ENCODE results near the gene SEMA3C. TPM values are rescaled to one million over a fixed set of nuclear protein-coding genes. Genes with fewer than 3 reads are reported as not detected.

Gene SEMA3C
- total RNA-seq, 1 donor from 2014 or later: 90.6 TPM

- H3K36me3 ChIP-seq: no peaks in the 10 kb centered on the region
- no peak for DNase-seq (ENCODE audit: extremely low spot score in 2 of 2)
- no peaks in the 10 kb centered on the region for H3K9me3 ChIP-seq
- intact Hi-C loops (cut with DNase I): no loop called here
- no peak overlapping the region for H3K4me3 ChIP-seq
- H3K27ac ChIP-seq: no peak overlapping the region
- no peak for TF ChIP-seq POLR2A (IDR thresholded peaks at IDR 0.05)
- TF ChIP-seq POLR2AphosphoS5 (IDR thresholded peaks at IDR 0.05; ENCODE audit: insufficient read depth in 1 of 2, low read depth in 1 of 2): no peak
- TF ChIP-seq, protein P1, sequence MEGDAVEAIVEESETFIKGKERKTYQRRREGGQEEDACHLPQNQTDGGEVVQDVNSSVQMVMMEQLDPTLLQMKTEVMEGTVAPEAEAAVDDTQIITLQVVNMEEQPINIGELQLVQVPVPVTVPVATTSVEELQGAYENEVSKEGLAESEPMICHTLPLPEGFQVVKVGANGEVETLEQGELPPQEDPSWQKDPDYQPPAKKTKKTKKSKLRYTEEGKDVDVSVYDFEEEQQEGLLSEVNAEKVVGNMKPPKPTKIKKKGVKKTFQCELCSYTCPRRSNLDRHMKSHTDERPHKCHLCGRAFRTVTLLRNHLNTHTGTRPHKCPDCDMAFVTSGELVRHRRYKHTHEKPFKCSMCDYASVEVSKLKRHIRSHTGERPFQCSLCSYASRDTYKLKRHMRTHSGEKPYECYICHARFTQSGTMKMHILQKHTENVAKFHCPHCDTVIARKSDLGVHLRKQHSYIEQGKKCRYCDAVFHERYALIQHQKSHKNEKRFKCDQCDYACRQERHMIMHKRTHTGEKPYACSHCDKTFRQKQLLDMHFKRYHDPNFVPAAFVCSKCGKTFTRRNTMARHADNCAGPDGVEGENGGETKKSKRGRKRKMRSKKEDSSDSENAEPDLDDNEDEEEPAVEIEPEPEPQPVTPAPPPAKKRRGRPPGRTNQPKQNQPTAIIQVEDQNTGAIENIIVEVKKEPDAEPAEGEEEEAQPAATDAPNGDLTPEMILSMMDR (IDR thresholded peaks at IDR 0.05): no peak
- no peaks in the 10 kb centered on the region for H3K27me3 ChIP-seq
- H3K4me1 ChIP-seq: no peaks in the 10 kb centered on the region
These were observed 210.7 kb downstream of the SEMA3C start for GRCh38 chr7:80708123-80708522.

DNA sequence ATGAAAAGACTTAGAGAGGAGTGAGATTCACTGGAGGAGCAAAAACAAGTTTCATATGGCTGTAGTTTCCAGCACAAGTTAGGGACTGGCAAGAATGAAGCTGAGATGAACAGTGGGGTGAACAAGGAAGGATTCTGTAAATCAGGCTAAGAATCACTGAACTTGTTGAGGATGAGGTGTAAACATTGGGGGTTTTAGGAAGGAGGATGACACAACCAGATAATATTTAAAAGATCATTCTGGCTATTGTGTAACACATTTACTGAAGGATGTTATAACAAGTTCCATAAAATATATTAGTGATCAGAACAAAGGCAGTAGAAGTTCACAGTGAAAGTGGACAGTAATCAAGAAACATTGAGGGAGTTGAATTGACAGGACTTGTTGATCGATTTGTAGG, 211.5 kb downstream of the SEMA3C start:
- intact Hi-C loops (cut with DNase I): no loop called here
- no peak for TF ChIP-seq POLR2A (IDR thresholded peaks at IDR 0.05)
- TF ChIP-seq POLR2AphosphoS5 (IDR thresholded peaks at IDR 0.05; ENCODE audit: insufficient read depth in 1 of 2, low read depth in 1 of 2): no peak
- TF ChIP-seq, protein P1 (IDR thresholded peaks at IDR 0.05): no peak
- no peaks in the 10 kb centered on the region for H3K4me1 ChIP-seq

GRCh38 chr7:80705130-80705781, 213.6 kb downstream of the SEMA3C start:
- DNase-seq (ENCODE audit: extremely low spot score in 2 of 2): no peak
- H3K4me1 ChIP-seq: no peaks in the 10 kb centered on the region
- TF ChIP-seq POLR2AphosphoS5 (IDR thresholded peaks at IDR 0.05; ENCODE audit: insufficient read depth in 1 of 2, low read depth in 1 of 2): no peak
- TF ChIP-seq, protein P1 (IDR thresholded peaks at IDR 0.05): no peak
- no peak for TF ChIP-seq POLR2A (IDR thresholded peaks at IDR 0.05)
- H3K27ac ChIP-seq: no peak overlapping the region
- no peak overlapping the region for H3K4me3 ChIP-seq
- H3K9me3 ChIP-seq: no peaks in the 10 kb centered on the region
- intact Hi-C loops (cut with DNase I): no loop called here
- no peaks in the 10 kb centered on the region for H3K36me3 ChIP-seq
- no peaks in the 10 kb centered on the region for H3K27me3 ChIP-seq

More for the DNA sequence above, 211.5 kb downstream of the SEMA3C start:
- H3K27ac ChIP-seq: no peak overlapping the region
- no peaks in the 10 kb centered on the region for H3K9me3 ChIP-seq
- H3K4me3 ChIP-seq: no peak overlapping the region
- H3K36me3 ChIP-seq: no peaks in the 10 kb centered on the region
- DNase-seq (ENCODE audit: extremely low spot score in 2 of 2): no peak
- no peaks in the 10 kb centered on the region for H3K27me3 ChIP-seq

GRCh38 chr7:80703272-80703671, 215.6 kb downstream of the SEMA3C start:
- H3K27me3 ChIP-seq: no peaks in the 10 kb centered on the region
- H3K27ac ChIP-seq: no peak overlapping the region
- no peak overlapping the region for H3K4me3 ChIP-seq
- DNase-seq (ENCODE audit: extremely low spot score in 2 of 2): no peak
- TF ChIP-seq POLR2AphosphoS5 (IDR thresholded peaks at IDR 0.05; ENCODE audit: insufficient read depth in 1 of 2, low read depth in 1 of 2) (no peak), POLR2A (IDR thresholded peaks at IDR 0.05) (no peak)
- TF ChIP-seq, protein P1 (IDR thresholded peaks at IDR 0.05): no peak
- intact Hi-C loops (cut with DNase I): loop anchor here (5.0 kb wide), 1 partner anchor 764 kb away; no protein-coding TSS in a partner anchor
- no peaks in the 10 kb centered on the region for H3K9me3 ChIP-seq
- H3K4me1 ChIP-seq: no peaks in the 10 kb centered on the region
- H3K36me3 ChIP-seq: no peaks in the 10 kb centered on the region

DNA sequence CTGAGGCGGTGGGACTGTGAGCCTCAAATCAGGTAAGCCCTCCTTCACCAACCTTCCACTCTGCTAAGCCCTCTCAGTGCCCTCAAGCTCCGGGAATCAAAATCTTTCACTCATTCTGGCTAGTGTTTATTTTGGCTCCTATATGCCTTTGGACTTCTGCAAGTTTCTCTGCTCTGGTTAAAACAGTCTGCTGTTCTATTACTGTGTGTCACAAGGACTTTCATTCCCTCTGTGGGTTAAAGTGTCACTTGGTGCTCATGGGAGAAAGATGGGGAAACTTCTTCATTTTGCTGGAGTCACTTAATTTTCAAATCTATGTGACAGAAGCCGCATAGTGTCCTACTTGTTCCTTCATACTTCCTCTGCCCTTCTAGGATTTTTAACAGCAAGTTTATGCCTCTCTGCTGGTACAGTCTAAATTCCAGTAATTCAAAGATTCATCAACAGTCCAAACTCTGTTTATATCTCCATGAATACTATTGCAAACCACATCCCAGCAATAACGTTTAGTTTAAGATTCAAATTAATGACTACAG, 219.1 kb downstream of the SEMA3C start:
- Histone ChIP-seq H3K27ac (no peak overlapping the region), H3K27me3 (no peaks in the 10 kb centered on the region)

More for the DNA sequence above, 219.1 kb downstream of the SEMA3C start:
- no peak for DNase-seq (ENCODE audit: extremely low spot score in 2 of 2)
- no peaks in the 10 kb centered on the region for H3K9me3 ChIP-seq
- H3K4me1 ChIP-seq: no peaks in the 10 kb centered on the region
- intact Hi-C loops (cut with DNase I): loop anchor here (5.0 kb wide), 1 partner anchor 768 kb away; no protein-coding TSS in a partner anchor
- no peak overlapping the region for H3K4me3 ChIP-seq
- TF ChIP-seq POLR2AphosphoS5 (IDR thresholded peaks at IDR 0.05; ENCODE audit: insufficient read depth in 1 of 2, low read depth in 1 of 2) (no peak), POLR2A (IDR thresholded peaks at IDR 0.05) (no peak)
- TF ChIP-seq, protein P1 (IDR thresholded peaks at IDR 0.05): no peak
- H3K36me3 ChIP-seq: no peaks in the 10 kb centered on the region
